Stimulated activated naive CD4-positive, alpha-beta T cell treated with Interleukin-2 at 50 U/mL for 16 hours (primary cell): ENCODE data around the gene RUNDC3A.
"Not testable (repeated sequence)": the region's sequence is repeated elsewhere in the genome, so short reads cannot be mapped to it uniquely, and the experiment has no call there.

Experiments
- DNase-seq: peaks from one replicate; lab custom pipeline; 2025; lab: John Stamatoyannopoulos, UW

The RUNDC3A gene

GRCh38 chr17:44318077-44318892 is 9.9 kb downstream of the RUNDC3A start:
- DNase-seq = no peak

DNA sequence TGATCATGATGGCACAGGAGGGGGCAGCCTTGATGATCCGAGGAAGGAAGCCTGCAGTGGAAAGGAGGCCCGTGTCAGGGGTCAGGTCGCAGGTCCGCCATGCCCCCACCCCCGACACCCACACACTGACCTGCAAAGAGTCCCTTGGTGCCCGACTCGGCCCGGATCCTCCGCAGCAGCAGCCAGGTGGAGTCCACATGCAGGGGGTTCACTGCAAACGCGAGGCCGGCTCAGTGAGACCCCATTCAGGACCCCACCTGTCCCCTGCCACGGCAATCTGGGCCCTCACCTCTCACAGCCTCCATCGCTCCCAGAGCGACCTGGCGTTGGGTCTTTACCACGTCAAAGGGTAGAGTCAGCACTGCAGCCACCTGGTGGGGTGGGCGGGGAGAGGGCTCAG is 11.7 kb downstream of the RUNDC3A start:
- no peak for DNase-seq

GRCh38 chr17:44321246-44322120 is 13.1 kb downstream of the RUNDC3A start:
- no peak for DNase-seq

DNA sequence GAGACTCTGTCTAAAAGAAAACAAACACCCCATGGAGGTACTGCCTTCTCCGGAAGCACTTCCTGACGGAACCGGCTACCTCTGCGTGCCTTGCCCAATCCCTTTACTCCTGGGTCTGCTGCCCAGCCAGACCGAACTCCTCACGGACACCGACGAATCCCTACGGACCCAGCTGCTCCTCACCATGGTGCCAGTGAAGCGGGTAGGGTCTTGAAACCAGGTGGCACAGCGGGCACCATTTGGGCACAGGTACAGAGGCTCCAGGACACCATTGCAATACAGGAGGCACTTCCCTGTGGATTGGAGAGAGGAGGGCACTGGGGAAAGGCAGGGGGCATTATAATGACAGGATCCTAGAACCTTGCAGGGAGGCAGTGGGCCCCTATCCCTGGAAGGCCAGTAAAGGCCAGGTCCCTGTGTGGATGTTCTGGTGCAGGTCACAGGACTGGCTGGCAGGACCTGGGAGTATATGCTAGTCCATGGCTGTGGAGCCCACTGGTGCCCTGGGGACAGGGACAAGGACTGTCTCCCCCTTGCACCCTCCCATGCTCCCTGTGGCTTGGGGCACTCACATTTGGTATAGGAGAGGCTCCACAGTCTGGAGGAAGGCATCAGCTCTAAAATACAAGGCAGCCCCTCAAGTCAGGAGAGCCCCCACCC is 14.0 kb downstream of the RUNDC3A start:
- no peak for DNase-seq

DNA sequence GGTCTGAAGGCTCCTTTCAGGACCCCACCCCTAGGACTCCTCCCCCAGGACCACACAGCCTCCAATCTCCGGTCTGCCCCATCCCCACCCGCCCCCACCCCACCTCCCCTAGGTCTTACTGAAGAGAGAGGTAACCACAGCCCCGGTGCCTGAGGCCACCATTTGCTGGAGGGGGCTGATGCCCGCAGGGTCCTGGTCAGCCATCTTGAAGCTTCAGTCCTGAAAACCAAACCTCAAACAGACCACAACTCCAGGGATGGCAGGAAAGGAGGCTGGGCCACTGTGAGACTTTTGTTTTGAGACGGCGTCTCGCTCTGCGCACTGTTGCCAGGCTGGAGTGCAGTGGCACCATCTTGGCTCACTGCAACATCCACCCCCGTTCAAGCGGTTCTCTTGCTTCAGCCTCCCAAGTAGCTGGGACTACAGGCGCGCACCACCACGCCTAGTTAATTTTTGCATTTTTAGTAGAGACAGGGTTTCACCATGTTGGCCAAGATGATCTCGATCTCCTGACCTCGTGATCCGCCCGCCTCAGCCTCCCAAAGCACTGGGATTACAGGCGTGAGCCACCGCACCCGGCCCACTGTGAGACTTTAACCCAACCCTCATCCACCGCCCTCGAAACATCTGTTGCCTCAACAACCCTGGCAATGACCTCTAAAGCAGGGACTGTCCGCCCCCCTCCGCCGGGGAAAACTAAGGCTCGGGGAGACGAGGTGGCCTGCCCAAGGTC is 15.1 kb downstream of the RUNDC3A start:
- no peak for DNase-seq

GRCh38 chr17:44324092-44324570 is 15.7 kb downstream of the RUNDC3A start:
- DNase-seq = no peak

GRCh38 chr17:44324571-44325275 is 16.3 kb downstream of the RUNDC3A start, which contains the start of gene SLC25A39:
Gene SLC25A39, minus strand, starts transcription at chr17:44324823. Its CDS starts 1,261 bp downstream, at chr17:44323562.
- peak; percentile 88 for DNase-seq

DNA sequence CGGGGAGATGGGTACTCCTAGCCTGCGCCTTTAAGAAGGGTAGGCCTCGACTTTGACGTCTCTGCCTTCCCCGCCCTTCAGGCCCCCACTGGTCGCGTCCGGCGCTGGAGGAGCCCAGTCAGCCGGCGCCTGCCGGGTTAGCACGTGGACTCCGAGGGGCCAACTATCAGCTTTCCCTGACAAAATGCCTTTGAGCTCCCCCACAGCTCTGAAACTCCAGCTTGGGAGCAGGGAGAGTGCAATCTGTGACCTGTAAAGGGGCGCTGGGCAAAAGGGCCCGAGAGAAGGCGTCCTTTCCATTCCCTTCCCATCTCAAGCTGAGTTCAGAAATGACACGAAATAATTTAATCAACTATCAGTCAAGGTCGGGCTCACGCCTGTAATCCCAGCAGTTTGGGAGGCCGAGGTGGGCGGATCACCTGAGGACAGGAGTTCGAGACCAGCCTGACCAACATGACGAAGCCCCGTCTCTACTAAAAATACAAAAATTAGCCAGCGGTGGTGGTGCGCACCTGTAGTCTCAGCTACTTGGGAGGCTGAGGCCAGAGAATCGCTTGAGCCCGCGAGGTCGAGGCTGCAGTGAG is 18.6 kb downstream of the RUNDC3A start:
- peak; percentile 94 for DNase-seq

- no peak for DNase-seq
These were observed 19.5 kb downstream of the RUNDC3A start for GRCh38 chr17:44327715-44328449.

- DNase-seq = not testable (repeated sequence)
These were observed 21.1 kb downstream of the RUNDC3A start for GRCh38 chr17:44329516-44329915.

GRCh38 chr17:44330263-44330662 is 21.9 kb downstream of the RUNDC3A start:
- DNase-seq = not testable (repeated sequence)

DNA sequence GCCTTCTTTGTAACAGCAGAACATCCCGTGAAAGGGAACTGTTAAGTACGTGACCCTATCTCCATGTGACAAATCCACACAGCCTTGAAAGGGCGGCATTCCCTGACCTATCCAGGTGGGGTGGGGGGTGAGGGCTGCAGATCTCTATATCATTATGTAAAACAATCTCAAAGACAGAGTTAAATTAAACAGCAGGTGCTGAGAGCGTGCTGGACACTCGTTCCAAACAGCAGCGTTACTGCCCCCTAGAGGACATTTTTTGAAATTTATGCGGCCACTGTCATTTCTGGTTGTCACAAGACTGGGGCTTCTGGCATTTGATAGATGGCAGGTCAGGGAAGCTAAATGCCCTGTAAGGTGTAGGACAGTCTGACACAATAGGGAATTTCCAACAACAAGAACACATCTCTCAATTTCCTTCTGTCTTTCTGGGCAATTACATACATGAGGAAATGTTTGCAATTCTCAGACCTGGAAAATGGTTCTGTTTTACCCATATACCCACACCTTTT is 22.9 kb downstream of the RUNDC3A start:
- peak; percentile 41 for DNase-seq

DNA sequence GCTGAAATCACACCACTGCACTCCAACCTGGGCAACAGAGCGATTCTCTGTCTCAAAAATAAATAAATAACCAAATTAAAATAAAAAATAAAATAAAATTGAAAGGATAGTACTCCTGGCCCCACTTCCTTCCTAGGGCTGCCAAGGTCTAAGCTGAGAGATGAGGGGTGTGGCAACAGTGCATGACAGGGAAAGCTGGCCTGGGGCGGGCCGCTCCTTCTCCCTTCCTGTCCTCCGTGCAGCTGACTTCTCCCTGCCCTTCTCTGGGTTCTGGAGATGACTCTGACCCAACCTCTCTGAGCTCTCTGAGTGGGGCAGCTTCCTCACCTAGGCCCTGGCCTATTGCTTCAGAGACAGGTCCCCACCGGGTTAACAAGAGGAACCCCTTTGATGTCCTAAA is 25.0 kb downstream of the RUNDC3A start:
- DNase-seq = no peak

DNA sequence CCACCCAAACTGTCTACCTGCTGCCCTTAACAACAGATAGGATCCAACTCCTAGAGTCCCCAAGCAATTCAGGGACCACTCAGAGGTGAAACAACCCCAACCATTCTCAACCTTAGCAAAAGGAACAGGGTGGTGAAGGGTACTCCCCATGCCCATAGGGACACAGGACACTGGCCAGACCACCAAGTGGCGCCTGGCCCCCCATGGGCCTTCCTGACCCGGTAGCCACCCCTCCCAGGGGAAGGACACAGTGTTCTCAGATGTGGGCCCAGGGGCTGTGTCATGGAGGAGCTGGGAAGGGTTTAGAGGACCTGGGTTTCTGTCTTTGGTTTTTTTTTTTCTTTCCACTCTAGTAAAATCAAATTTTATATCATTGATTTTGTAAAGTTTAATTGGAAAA is 25.9 kb downstream of the RUNDC3A start:
- no peak for DNase-seq

GRCh38 chr17:44334727-44335126 is 26.3 kb downstream of the RUNDC3A start:
- DNase-seq = no peak

DNA sequence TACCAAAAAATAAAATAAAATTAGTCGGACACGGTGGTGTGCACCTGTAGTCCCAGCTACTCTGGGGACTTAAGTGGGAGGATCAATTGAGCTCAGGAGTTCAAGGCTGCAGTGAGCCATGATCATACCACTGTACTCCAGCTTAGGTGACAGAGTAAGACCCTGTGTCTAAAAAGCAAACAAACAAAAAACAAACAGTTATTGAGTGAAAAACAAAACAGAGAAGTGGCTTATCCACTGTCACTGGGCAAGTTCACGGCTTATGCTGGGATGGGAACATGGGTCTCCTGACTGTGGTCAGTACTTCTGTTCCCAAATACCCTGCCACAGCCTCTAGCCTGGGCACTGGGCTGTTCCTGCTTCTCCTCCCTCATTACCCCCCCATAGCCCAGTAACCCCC is 27.2 kb downstream of the RUNDC3A start:
- no peak for DNase-seq

GRCh38 chr17:44335968-44336367 is 27.6 kb downstream of the RUNDC3A start:
- DNase-seq = no peak

DNA sequence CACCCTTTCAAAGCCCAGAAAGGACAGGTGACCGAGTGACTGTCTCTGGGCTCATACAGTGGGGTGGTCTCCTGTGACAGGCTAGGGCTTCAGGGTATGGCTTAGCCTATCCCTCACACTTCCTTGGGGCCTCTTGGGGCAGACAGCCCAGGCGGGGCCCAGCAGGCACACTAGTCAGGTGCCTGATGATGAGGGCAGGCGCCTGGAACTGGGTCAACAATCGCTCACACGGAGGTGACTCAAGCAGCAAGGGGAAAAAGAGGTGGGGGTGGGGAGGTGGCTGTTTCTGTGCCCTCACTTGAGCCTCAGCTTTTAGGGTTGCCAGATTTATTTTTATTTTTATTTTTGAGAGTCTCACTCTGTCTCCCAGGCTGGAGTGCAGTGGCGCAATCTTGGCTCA is 30.3 kb downstream of the RUNDC3A start:
- no peak for DNase-seq

DNA sequence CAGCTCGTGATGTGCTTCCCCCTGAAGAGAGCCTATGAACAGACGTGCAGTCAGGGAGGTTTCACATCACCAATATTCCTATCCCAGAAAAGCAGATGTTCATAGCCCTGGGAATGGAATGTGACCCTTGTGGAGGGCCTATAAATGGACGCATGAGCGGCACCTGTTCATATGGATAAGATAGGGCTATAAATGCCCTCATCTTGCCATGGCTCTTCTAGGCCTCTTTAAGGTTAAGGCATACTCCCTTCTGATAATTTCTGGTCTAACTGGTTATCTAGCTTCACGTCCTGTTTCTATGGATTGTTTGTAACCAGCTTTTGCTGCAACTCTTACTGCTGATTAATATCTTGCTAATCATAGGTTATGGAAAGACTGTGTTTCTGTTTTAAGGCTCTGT is 32.2 kb downstream of the RUNDC3A start:
- DNase-seq = not testable (repeated sequence)
